SU-DHL-6 (cell line): Measurements from ENCODE around the gene GPR89A.
"Not testable (repeated sequence)": the region's sequence is repeated elsewhere in the genome, so short reads cannot be mapped to it uniquely, and the experiment has no call there.

Experiments used
- H2AFZ ChIP-seq: fragments of 200-600 bp; sonication (generic); 2 replicates; pipeline ENCODE4 v1.6.1; 2014; ENCODE audit warnings: low read depth, mild to moderate bottlenecking, moderate library complexity, mixed read lengths, antibody characterized with exemption, low read length; ENCODE audit not compliant: severe bottlenecking
- H3F3A ChIP-seq: fragments of 200-600 bp; shearing (Covaris generic); 2 replicates; pipeline ENCODE4 v1.6.0; 2016; ENCODE audit warnings: antibody characterized with exemption, mild to moderate bottlenecking; ENCODE audit not compliant: insufficient read depth
- H3K27ac ChIP-seq: fragments of 200-600 bp; sonication (generic); 2 replicates; pipeline ENCODE4 v1.5.1; 2016; ENCODE audit warnings: low read depth, mild to moderate bottlenecking, low read length, moderate library complexity, mixed read lengths
- H3K27me3 ChIP-seq: fragments of 200-600 bp; sonication (generic), shearing (Covaris generic); 2 replicates; pipeline ENCODE4 v1.6.0; 2014; ENCODE audit warnings: mild to moderate bottlenecking, low read length
- H3K36me3 ChIP-seq: fragments of 200-600 bp; sonication (generic); 2 replicates; pipeline ENCODE4 v1.6.1; 2014; ENCODE audit warnings: mild to moderate bottlenecking, low read length, mixed read lengths
- H3K4me2 ChIP-seq: fragments of 300-600, 200-600 bp; shearing (Covaris generic), sonication (generic); 2 replicates; pipeline ENCODE4 v1.6.0; 2014; ENCODE audit warnings: low read length, low read depth, mild to moderate bottlenecking; ENCODE audit not compliant: poor library complexity, severe bottlenecking
- H3K4me3 ChIP-seq: fragments of 200-600 bp; sonication (generic); 2 replicates; pipeline ENCODE4 v1.5.1; 2014; ENCODE audit warnings: antibody characterized with exemption, low read length, mild to moderate bottlenecking, mixed read lengths; ENCODE audit not compliant: insufficient read depth, poor library complexity, severe bottlenecking
- H3K79me2 ChIP-seq: fragments of 200-600 bp; sonication (generic); 2 replicates; pipeline ENCODE4 v1.6.1; 2014; ENCODE audit warnings: mild to moderate bottlenecking, low read length, moderate library complexity; ENCODE audit not compliant: insufficient read depth
- H3K9ac ChIP-seq: fragments of 200-600 bp; sonication (generic); 2 replicates; pipeline ENCODE4 v1.7.0; 2014; ENCODE audit warnings: mild to moderate bottlenecking, low read length
- H3K9me2 ChIP-seq: fragments of 200-600 bp; sonication (generic); replicated peaks from 2 replicates; pipeline ENCODE4 v1.6.1; 2014; ENCODE audit warnings: low read length; ENCODE audit not compliant: insufficient read depth
- H3K9me3 ChIP-seq: fragments of 200-600 bp; sonication (generic); 2 replicates; pipeline ENCODE4 v1.6.1; 2014; ENCODE audit warnings: low read length, mixed read lengths; ENCODE audit not compliant: insufficient read depth
- H4K20me1 ChIP-seq: fragments of 200-600 bp; sonication (generic); 2 replicates; pipeline ENCODE4 v1.6.1; 2014; ENCODE audit warnings: low read depth, mild to moderate bottlenecking, antibody characterized with exemption, low read length, moderate library complexity, mixed read lengths

The GPR89A gene

GRCh38 chr1:145607833-145608733 is at the start of gene GPR89A:
Gene GPR89A, plus strand, starts transcription at chr1:145607988. Its CDS starts 146 bp downstream, at chr1:145608134.
- not testable (repeated sequence) for H3K27ac ChIP-seq, H3K9me2 ChIP-seq, H4K20me1 ChIP-seq, H3K27me3 ChIP-seq, H3F3A ChIP-seq, H3K9me3 ChIP-seq, H3K36me3 ChIP-seq, H3K79me2 ChIP-seq
- peak within 1 kb of the TSS; percentile 85 for H2AFZ ChIP-seq
- H3K4me3 ChIP-seq = peak within 1 kb of the TSS; percentile 81
- H3K9ac ChIP-seq = peak within 1 kb of the TSS; percentile 76
- peak within 1 kb of the TSS; percentile 50 for H3K4me2 ChIP-seq

- not testable (repeated sequence) for H3K9me2 ChIP-seq, H3K4me3 ChIP-seq, H4K20me1 ChIP-seq, H3F3A ChIP-seq, H3K9ac ChIP-seq, H3K9me3 ChIP-seq, H3K27me3 ChIP-seq, H2AFZ ChIP-seq, H3K79me2 ChIP-seq, H3K27ac ChIP-seq, H3K36me3 ChIP-seq, H3K4me2 ChIP-seq
Measured at GRCh38 chr1:145586820-145587219, 21.0 kb upstream of the GPR89A start.

- H3K9me2 ChIP-seq, H3K27ac ChIP-seq, H4K20me1 ChIP-seq, H3K4me2 ChIP-seq, H3K27me3 ChIP-seq, H3F3A ChIP-seq, H2AFZ ChIP-seq, H3K9me3 ChIP-seq, H3K4me3 ChIP-seq, H3K9ac ChIP-seq, H3K36me3 ChIP-seq, H3K79me2 ChIP-seq: not testable (repeated sequence)
Measured at GRCh38 chr1:145590806-145591205, 17.0 kb upstream of the GPR89A start.

GRCh38 chr1:145592347-145592746 is 15.4 kb upstream of the GPR89A start:
- H3K9ac ChIP-seq = not testable (repeated sequence)

GRCh38 chr1:145595421-145595820 is 12.4 kb upstream of the GPR89A start:
- H3K9ac ChIP-seq, H3K4me2 ChIP-seq, H3F3A ChIP-seq, H3K4me3 ChIP-seq, H3K9me3 ChIP-seq, H3K79me2 ChIP-seq, H3K27ac ChIP-seq, H4K20me1 ChIP-seq, H3K27me3 ChIP-seq, H2AFZ ChIP-seq, H3K36me3 ChIP-seq, H3K9me2 ChIP-seq: not testable (repeated sequence)

More at GRCh38 chr1:145592347-145592746, 15.4 kb upstream of the GPR89A start:
- H3K79me2 ChIP-seq, H3K36me3 ChIP-seq, H3K4me2 ChIP-seq, H3K9me2 ChIP-seq, H3F3A ChIP-seq, H4K20me1 ChIP-seq, H3K27me3 ChIP-seq, H3K4me3 ChIP-seq, H2AFZ ChIP-seq, H3K9me3 ChIP-seq, H3K27ac ChIP-seq: not testable (repeated sequence)

- H3K27me3 ChIP-seq, H4K20me1 ChIP-seq, H2AFZ ChIP-seq, H3K4me3 ChIP-seq, H3K27ac ChIP-seq, H3K9me2 ChIP-seq, H3K4me2 ChIP-seq, H3K36me3 ChIP-seq, H3K9me3 ChIP-seq, H3F3A ChIP-seq, H3K79me2 ChIP-seq, H3K9ac ChIP-seq: not testable (repeated sequence)
Measured at GRCh38 chr1:145596236-145596635, 11.6 kb upstream of the GPR89A start.

- not testable (repeated sequence) for H3F3A ChIP-seq, H3K9me3 ChIP-seq, H4K20me1 ChIP-seq, H3K27me3 ChIP-seq, H3K79me2 ChIP-seq, H3K36me3 ChIP-seq, H3K9me2 ChIP-seq, H3K9ac ChIP-seq, H3K4me2 ChIP-seq, H3K4me3 ChIP-seq, H2AFZ ChIP-seq, H3K27ac ChIP-seq
Measured at GRCh38 chr1:145599426-145599825, 8.4 kb upstream of the GPR89A start.
